NCI-H1417 (cell line): ENCODE data around the gene SPO11.
A peak's percentile ranks its signal among the peaks of the same experiment; 100 is the strongest.

ENCODE experiments used
- DNase-seq, 3 experiments: peaks; one replicate each; lab custom pipeline; 2025; lab: John Stamatoyannopoulos, UW

Gene SPO11

DNA sequence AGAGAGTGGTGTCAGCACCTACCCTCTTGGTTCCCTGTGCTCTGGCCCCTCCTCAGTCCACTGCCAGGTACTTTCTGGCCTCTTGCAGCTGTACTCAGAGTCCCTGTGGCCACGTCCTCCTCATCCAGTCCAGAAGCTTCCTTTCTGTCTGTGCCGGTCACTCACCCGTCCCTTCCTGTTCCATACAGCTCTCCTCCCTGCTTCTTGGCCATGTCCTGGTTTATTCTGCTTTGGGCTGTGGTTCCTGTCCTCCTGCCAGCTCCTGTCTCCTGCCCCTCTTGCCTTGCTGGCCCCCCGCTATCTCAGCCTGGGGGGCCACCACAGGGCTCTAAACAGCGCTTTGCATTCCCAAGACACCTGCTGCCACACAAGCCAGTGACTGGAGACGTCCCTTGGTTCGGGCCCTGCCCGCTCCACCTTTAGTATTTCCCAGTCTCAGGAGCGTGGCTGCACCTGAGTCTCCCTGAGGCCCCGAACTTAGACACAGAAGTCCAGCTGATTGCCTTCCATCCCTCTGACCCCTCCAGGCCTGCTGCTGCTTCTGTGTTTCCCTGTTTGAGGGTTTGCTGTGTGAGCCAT lies 46.1 kb downstream of the SPO11 start:
- DNase-seq, result no peak

- no peak for DNase-seq
Measured at GRCh38 chr20:57377350-57377749, 47.7 kb downstream of the SPO11 start.

DNA sequence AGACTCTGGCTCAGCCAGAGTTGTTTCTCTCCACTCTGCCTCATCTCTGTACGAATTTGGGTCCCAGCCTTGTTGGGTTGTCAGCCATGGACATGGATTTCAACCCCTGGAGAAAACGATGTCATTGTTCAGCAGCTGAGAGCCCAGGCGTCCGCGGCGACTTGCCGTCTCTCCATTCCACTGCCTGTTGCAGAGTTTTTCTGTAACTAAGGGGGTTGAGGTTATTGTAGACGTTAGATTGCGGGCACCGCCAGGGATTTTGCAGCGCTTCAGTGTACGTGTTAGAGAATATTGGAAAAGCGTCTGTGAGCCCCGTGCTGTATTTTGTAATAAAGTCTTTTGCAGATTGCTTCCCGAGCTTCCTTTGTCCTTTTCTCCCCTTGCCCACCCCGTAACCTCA lies 48.5 kb downstream of the SPO11 start:
- DNase-seq, result no peak

DNA sequence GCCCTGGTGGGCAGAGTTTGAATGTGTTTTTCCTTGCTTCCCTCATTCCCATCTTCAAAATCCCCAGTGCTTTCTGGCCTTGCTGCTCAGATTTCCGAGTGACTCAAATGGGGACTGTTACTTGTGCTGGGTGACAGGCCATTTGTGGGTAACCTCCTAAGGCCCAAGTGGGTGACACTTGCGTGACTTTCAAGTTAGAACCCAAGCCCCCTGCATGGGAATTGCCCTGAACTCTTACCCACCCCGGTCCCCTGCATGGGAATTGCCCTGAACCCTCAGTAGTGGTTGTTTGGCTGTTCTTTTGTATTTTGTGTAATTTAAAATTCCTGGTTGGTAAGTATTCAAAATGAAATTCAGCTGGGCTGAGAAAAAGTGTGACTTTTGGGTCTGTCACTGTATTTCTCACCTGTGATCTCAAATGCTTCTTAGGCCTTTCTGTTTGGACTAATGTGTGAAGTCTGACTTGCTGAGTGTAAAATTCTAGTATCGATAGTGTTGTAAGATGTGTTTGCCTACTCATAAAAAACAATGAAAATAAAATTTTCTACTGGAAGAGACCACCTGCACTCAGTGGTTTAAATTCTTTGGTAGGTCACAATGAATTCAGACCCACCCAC lies 49.2 kb downstream of the SPO11 start:
- no peak for DNase-seq

GRCh38 chr20:57379263-57379647 lies 49.7 kb downstream of the SPO11 start:
- no peak for DNase-seq

GRCh38 chr20:57380081-57380750 lies 50.6 kb downstream of the SPO11 start:
- DNase-seq, result no peak

DNA sequence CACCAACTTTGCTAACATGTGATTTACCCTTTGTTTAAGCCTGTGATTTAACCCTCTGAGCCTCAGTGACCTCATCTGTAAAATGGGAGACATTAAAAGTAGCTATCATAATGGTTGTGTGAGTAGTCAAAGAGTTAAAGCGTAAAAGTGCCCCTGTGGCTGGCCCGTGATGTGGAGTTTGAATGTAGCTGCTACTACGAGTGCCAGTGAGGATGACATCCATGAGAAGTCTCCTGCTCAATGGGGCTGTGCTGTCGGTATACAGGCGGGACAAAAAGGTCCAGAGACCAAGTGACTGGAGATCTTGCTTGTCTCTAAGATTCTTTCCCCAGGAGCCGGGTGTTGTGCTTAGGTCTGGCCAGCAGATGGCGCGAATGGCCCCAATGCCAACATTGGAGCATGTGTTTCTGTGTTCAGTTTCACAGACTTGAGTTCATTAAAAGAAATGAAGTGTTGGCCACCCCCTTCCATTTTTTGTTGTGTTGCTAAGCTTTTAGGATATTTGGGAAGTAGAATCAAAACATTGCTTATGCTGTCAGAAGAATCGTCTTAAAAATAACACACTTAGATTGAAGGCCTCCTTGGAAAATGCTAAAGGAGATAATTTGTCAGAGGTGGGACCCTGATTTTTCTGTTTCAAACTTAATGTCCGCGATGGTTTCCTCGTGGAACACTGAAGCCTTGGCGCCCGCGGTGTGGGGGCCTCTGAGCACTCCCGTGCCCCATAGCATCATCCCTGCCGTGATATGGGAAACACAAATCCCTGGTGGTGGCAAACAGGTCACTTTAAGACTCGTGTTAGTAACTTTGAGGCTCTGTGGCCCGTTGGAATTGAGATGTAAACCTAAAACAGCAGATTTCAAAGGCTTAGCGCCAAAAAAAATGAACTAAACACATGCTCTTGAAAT lies 52.2 kb downstream of the SPO11 start:
- DNase-seq, result peak; percentile 67 to 87 (median 77)

DNA sequence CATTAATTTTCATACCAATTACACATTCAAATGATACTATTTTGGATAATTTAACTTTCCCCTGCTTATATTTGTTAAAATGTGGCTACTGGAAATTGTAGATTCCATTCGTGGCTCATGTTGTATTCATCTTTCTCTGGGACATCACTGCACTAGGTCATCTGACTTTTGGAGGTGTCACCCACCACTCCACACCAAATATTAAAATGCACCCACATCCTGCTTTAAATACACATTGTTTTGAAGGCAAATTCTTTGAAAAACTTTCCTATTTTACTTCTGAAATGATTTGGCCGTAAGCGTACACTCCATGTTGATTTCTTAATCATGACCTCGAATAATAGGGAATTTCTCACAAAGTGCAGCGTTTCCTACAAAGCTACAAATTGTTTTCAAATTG lies 52.9 kb downstream of the SPO11 start:
- no peak for DNase-seq

- DNase-seq, result peak in 2 of 3 experiments; percentile 58 to 81
Measured at GRCh38 chr20:57383447-57384347, 54.1 kb downstream of the SPO11 start.

DNA sequence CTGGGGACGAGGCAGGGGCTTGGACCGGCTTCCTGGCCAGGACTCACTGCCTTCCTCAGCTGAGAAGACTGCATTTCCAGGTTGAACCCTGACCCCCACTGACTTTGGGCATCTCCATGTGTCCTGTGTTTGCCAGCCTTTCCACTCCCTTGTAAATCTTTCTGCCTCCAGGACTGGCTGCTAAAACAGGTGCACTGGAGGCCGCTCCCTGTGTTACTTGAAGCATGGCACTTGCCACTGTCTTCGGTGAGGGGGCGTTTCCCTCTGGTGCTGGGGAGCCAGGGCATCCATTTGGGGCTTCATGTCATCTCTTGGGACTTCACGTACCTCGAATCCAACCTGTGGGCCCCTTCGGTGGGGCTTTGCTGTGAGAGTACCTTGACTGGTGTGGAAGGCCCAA lies 54.9 kb downstream of the SPO11 start:
- DNase-seq, result no peak

DNA sequence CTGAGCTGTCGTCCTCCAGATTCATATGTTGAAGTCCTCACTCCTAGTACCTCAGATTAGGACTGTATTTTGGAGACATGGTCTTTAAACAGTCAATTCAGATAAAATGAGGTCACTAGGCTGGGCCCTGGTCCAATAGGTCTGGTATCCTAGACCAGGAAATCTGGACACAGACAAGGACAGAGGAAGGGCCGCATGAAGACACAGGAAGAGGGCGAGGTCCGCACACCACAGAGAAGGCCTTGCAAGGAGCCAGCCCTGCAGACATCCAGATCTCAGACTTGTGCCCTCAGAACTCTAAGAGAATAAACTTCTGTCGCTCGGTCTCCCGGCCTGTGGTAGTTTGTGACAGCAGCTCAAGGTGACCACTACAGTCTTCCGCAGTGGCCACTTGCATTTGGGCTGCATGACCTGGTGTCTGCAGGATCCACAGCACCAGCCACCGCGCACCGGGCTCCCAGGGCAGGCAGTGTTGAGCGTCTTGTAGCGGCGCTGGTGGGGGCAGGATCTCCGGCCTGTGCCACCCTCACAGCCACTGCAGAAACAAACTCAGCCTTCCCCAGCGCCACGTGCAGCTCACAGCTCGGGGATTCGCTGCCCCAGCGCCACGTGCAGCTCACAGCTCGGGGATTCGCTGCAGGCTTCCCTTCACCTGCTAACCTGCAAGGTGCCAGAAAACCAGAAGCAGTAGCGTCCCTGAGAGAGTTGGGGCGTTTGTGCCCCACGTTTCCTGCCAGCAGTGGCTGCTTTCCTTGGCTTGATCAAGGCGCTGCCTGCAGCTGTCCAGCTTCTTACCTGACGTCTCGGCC lies 55.6 kb downstream of the SPO11 start:
- no peak for DNase-seq

DNA sequence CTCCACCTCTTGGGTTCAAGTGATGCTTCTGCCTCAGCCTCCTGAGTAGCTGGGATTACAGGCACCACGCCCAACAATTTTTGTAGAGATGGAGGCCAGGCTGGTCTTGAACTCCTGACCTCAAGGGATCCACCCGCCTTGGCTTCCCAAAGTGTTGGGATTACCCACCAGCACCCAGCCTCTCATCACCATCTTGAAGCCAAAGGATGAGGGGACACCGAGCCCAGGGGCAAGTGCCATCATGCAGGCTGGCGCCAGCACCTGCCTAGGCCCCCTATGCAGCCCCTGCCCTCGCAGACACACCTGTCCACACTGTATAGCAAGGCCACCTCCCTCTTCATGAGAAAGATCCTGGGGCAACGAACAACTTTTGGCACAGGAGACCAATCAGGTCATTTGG lies 56.3 kb downstream of the SPO11 start:
- no peak for DNase-seq

DNA sequence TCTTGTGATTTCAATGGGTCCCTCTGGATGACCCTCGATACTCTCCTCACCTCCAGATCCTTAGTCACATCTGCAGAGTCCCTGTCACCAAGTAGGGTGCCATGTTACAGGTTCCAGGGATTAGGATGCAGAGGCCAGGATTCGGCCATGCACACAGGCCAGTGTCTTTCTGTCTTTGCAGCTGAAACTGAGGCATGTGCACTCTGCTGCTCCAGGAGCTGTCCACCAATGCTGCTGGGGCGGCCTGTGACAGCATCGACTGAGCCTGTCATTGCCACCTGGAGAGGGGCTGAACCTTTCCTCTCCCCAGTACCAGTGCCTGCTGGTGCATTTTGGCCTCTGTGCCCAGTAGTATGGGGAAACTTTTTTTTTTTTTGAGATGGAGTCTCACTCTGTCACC lies 57.2 kb downstream of the SPO11 start:
- DNase-seq, result no peak

DNA sequence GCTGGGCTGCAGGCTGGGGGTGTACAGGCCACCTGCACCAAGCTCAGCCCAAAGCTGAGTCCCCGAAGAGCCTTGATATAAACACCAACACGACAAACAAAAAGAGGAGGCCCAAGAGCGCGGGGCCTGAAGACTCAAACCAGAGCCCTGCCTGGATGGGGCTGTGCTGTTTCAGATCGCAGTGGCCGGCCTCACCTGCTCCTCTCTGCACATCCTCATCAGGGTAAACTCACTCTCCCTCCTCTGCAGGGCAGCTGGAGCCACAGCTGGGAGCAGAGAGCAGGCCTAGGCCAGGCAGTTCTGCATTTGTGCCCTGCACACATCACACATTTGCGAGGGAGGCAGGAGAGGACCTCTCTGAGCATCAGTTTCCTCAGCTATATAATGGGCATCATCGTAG lies 57.9 kb downstream of the SPO11 start:
- DNase-seq, result no peak

DNA sequence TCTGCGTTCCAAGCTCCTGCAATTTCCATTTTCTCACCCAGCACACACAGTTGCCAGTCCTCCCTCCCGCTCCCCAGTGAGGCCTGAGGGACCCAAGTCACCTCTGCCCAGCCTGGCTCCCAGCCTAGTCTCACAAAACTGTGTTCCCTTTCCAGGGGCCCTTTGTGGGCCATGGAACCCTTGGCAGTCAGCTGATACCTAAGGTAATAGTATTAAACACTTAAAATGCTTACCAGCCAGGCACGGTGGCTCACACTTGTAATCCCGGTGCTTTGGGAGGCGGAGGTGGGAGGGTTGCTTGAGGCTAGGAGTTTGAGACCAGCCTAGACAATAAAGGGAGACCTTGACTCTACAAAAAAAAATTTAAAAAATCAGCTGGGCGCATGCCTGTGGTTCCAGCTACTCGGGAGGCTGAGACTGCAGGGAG lies 58.4 kb downstream of the SPO11 start:
- DNase-seq, result no peak

DNA sequence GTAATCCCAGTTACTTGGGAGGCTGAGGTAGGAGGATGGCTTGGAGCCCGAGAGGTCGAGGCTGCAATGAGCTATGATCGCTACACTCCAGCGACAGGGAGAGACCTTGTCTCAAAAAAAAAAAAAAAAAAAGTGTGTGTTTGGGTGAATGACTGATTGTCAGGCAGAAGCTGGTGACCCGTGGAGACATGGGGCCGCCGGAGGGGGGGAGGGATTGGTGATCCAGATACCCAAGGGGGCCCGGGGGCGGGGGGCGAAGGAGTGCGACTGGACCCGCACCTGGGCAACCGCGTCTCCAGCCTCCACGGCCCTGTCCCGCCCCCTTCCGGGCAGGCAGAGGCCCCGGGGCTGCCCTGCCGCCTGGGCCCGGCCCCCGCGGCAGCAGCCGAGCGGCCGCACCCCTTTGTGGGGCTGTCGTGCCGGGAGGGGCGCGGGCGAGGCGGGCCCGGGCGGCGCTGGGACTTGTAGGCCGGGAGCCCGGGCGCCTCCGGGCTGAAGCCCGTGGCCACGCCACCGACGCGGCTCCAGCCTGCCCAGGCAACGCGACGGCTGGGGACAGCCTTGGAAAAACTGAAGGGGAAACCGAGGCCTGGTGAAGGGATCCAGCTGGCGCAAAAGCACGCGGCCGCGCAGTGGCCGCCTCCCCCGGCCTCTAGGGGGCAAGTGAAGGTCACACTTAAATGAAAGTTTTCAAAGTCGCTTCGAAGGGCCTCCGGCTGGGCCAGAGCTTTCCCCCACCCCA lies 59.5 kb downstream of the SPO11 start:
- DNase-seq, result peak in 1 of 3 experiments; percentile 77

GRCh38 chr20:57389695-57390603 lies 60.3 kb downstream of the SPO11 start:
- no peak for DNase-seq

DNA sequence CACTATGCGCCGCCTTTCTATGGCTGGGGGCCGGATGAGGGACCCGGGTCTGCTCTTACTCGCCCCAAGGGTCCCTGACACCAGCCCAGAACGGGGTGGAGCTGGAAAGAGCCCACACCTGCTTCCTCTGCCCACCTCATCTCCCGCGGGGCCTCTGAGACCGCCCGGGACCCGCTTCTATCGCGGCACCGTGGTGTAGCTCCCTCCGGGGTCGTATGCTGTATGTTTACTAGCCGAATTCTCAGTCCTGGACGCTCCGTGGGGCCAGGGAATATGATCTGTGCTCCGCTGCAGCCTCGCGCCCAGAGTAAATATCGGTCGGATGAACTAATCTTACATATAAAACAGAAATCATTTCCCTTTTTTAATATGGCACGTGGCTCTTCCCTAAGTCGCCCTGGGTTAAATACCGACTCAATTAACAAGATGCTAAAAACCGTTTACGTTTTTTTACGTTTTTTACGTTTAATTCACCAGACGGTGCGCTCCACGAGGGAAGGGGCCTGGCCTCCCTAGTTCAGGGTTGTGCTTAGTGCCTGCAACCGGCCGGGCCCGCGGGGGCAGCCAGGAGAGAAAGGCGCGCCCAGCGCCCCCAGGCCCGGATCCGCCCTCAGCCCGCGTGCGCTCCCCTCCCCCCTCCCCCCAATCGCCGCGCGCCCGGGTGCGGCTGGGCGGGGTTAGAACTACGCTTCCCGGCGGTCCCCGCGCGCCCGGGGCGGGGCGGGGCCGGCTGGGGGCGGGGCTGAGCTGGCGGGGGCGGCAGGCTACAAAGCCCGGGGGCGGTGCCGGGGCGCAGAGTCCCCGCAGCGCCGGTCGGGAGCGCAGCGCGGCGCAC lies 61.2 kb downstream of the SPO11 start, which contains the start of gene RBM38:
Gene RBM38 (plus strand): TSS at position 793 of the 835 bp plus-strand sequence. CDS start 186 bp downstream, outside the sequence.
- DNase-seq, result peak; percentile 76 to 79 (median 77)
